PC-9 (cell line): ENCODE measurements around the gene SCT. TPM values are rescaled to one million over a fixed set of nuclear protein-coding genes. Genes with fewer than 3 reads are reported as not detected.

Experiments used
- BruUV-seq: library from RNA; stranded (reverse); fragments of 400-500 nt; replicated peaks from 2 replicates; lab custom pipeline; 2021; lab: Mats Ljungman, UMichigan
- CTCF ChIA-PET: fragments of 300-600 bp; sonication (Branson Sonifier 250); formaldehyde crosslinking; loops from one replicate; lab custom pipeline; 2022; ENCODE audit warnings: antibody characterized with exemption; lab: Charles Lee
- POLR2A ChIA-PET: fragments of 300-600 bp; sonication (Branson Sonifier 250); formaldehyde crosslinking; loops from one replicate; lab custom pipeline; 2022; ENCODE audit warnings: antibody characterized with exemption; ENCODE audit not compliant: unreplicated experiment; lab: Charles Lee
- DNase-seq, 2 experiments: peaks; one replicate each; pipeline versions ENCODE4 v3.0.0 to v3.0.0-alpha.2; 2015 to 2022; ENCODE audit warnings: mixed read lengths in 1 of 2
- H2AFZ ChIP-seq: fragments of 200-600 bp; sonication (generic); 2 replicates; pipeline ENCODE4 v1.8.1; 2017; ENCODE audit warnings: antibody characterized with exemption
- H3F3A ChIP-seq: fragments of 200-600 bp; sonication (generic); 2 replicates; pipeline ENCODE4 v1.8.1; 2017; ENCODE audit warnings: antibody characterized with exemption, mild to moderate bottlenecking, low read depth; ENCODE audit not compliant: insufficient read depth
- H3K27ac ChIP-seq: fragments of 200-600 bp; sonication (generic); 2 replicates; pipeline ENCODE4 v1.6.1; 2016; ENCODE audit warnings: mixed run types
- H3K27me3 ChIP-seq: fragments of 200-600 bp; sonication (generic); 2 replicates; pipeline ENCODE4 v1.6.1; 2016; ENCODE audit warnings: low read depth, mixed run types; ENCODE audit not compliant: insufficient read depth
- H3K36me3 ChIP-seq: fragments of 200-600 bp; sonication (generic); 2 replicates; pipeline ENCODE4 v1.6.1; 2016; ENCODE audit warnings: low read depth, mixed run types
- H3K4me1 ChIP-seq: fragments of 200-600 bp; sonication (generic); replicated peaks from 2 replicates; pipeline ENCODE4 v1.6.1; 2016; ENCODE audit warnings: mixed run types; ENCODE audit not compliant: insufficient read depth
- H3K4me2 ChIP-seq: fragments of 200-600 bp; sonication (generic); 2 replicates; pipeline ENCODE4 v1.6.1; 2017; ENCODE audit warnings: mixed run types
- H3K4me3 ChIP-seq: fragments of 200-600 bp; sonication (generic); 2 replicates; pipeline ENCODE4 v1.6.1; 2016; ENCODE audit warnings: mixed run types
- H3K79me2 ChIP-seq: fragments of 200-600 bp; sonication (generic); 2 replicates; pipeline ENCODE4 v1.6.1; 2017; ENCODE audit warnings: low read depth, mixed run types
- H3K9me2 ChIP-seq: fragments of 200-600 bp; sonication (generic); 2 replicates; pipeline ENCODE4 v1.8.1; 2017; ENCODE audit warnings: mild to moderate bottlenecking; ENCODE audit not compliant: insufficient read depth
- H3K9me3 ChIP-seq: fragments of 200-600 bp; sonication (generic); 2 replicates; pipeline ENCODE4 v1.8.1; 2016; ENCODE audit warnings: low read depth; ENCODE audit not compliant: insufficient read depth
- H4K20me1 ChIP-seq: fragments of 200-600 bp; sonication (generic); 2 replicates; pipeline ENCODE4 v1.8.1; 2017; ENCODE audit not compliant: insufficient read depth
- EZH2 ChIP-seq: fragments of 200-600 bp; sonication (generic); IDR thresholded peaks from 2 replicates; pipeline ENCODE4 v1.8.0; 2017; ENCODE audit warnings: antibody characterized with exemption, low read depth
- intact Hi-C: fragments of 100-400 bp; cut with micrococcal nuclease; formaldehyde crosslinking; loops from one replicate; pipeline ENCODE4 v1.10.0; 2022; ENCODE audit not compliant: unreplicated experiment
- total RNA-seq: library from RNA; stranded (reverse); gene quantifications from 2 replicates; pipeline ENCODE4 v1.2.3, GENCODE V29; 2021
- TF ChIP-seq, protein P1 (sequence below): fragments of 200-600 bp; sonication (generic); conservative IDR thresholded peaks from 2 replicates; pipeline ENCODE4 v1.6.1; 2017; ENCODE audit warnings: mixed run types, antibody characterized with exemption, mild to moderate bottlenecking, moderate library complexity

Gene SCT
- total RNA-seq, 1 experiment from 2014 or later = not detected

DNA sequence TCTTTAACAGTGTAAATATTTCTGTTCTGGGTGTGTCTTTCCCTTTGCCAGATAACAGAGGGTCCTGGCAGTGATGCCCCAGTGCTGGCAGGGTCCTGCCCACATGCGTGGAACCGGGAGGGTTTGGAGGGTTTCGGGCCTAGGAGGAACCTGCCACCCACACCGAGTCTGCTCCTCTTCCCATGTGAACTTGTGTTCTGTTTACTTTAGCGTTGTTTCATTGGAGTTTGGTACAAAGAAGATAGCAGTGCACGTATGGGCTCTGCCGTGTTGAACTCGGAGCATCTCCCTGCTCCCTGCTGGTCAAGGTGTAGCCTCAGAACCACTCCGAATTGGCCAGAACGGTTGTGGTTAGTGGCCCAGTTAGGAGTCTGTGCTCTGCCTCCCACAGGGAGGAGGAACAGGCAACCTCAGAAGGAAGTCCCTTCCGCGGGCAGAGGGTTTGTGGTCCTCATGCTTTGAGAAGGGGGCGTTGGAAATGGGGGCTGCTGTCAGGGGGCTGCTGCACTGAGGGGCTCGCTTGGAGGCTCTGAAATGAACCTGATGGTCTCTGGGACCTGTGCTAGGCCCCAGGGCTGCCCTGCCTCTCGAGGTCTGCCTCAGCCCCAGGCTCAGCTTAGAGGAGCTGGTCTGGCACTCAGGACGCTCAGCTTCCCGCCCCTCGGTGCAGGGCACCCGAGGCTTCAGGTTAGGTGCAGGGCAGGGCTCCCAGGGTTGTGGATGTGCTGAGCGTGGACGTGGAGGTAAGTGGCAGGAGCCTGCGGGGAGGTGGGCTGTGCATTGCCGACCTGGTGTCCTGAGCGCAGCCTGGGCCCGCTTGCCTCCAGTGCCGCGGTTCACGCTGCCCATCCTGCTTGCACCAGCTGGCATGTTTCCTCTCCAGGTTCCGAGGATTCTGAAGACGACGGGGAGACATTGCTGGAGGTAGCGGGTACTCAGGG is 40.3 kb downstream of the SCT start:
- Histone ChIP-seq H3K9me2 (no peaks in the 10 kb centered on the region), H3K9me3 (no peaks in the 10 kb centered on the region), H3K79me2 (peaks cover 3% of the 10 kb centered on the region), H2AFZ (no peak overlapping the region), H3K27me3 (no peaks in the 10 kb centered on the region), H3K4me1 (no peaks in the 10 kb centered on the region), H3K4me2 (no peak overlapping the region), H4K20me1 (peaks cover 9% of the 10 kb centered on the region), H3K36me3 (no peaks in the 10 kb centered on the region), H3K27ac (no peak overlapping the region), H3K4me3 (no peak overlapping the region), H3F3A (no peaks in the 10 kb centered on the region; the same call in 1 of the 2 replicates)
- CTCF ChIA-PET = no interaction called here
- POLR2A ChIA-PET = no interaction called here
- no peak for DNase-seq
- no TSS peak for BruUV-seq
- no peak for TF ChIP-seq EZH2
- TF ChIP-seq, protein P1, sequence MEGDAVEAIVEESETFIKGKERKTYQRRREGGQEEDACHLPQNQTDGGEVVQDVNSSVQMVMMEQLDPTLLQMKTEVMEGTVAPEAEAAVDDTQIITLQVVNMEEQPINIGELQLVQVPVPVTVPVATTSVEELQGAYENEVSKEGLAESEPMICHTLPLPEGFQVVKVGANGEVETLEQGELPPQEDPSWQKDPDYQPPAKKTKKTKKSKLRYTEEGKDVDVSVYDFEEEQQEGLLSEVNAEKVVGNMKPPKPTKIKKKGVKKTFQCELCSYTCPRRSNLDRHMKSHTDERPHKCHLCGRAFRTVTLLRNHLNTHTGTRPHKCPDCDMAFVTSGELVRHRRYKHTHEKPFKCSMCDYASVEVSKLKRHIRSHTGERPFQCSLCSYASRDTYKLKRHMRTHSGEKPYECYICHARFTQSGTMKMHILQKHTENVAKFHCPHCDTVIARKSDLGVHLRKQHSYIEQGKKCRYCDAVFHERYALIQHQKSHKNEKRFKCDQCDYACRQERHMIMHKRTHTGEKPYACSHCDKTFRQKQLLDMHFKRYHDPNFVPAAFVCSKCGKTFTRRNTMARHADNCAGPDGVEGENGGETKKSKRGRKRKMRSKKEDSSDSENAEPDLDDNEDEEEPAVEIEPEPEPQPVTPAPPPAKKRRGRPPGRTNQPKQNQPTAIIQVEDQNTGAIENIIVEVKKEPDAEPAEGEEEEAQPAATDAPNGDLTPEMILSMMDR = no peak
- intact Hi-C loops = no loop called here

DNA sequence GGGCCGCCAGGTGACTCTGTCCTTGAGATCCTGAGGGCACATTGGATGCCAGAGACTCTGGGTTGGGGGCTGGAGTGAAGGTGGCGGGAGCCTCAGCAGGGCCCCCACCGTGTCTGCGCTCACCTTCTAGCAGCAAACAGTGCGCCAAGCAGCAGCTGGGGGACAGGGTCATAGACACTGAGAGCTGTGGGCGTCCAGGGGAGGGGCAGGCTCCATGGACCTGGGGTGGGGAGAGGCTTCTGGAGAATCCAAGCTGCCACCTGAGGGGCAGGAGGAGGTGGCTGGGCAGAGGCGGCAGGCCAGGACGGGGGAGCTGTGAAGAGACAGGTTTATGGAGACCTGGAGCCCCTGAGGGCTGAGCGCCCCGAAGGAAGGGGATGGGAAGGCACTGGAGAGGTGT is 42.7 kb downstream of the SCT start:
- Histone ChIP-seq H3K4me3 (no peak overlapping the region), H3K36me3 (no peaks in the 10 kb centered on the region), H3F3A (no peaks in the 10 kb centered on the region; the same call in 1 of the 2 replicates), H4K20me1 (peaks cover 24% of the 10 kb centered on the region), H3K27me3 (no peaks in the 10 kb centered on the region), H3K79me2 (peaks cover 27% of the 10 kb centered on the region), H3K9me3 (no peaks in the 10 kb centered on the region), H3K4me2 (no peak overlapping the region), H2AFZ (no peak overlapping the region), H3K27ac (no peak overlapping the region), H3K4me1 (no peaks in the 10 kb centered on the region), H3K9me2 (no peaks in the 10 kb centered on the region)
- TF ChIP-seq, protein P1 = no peak
- TF ChIP-seq EZH2 = no peak
- CTCF ChIA-PET = no interaction called here
- BruUV-seq = no TSS peak
- intact Hi-C loops = no loop called here
- POLR2A ChIA-PET = no interaction called here
- DNase-seq = no peak

DNA sequence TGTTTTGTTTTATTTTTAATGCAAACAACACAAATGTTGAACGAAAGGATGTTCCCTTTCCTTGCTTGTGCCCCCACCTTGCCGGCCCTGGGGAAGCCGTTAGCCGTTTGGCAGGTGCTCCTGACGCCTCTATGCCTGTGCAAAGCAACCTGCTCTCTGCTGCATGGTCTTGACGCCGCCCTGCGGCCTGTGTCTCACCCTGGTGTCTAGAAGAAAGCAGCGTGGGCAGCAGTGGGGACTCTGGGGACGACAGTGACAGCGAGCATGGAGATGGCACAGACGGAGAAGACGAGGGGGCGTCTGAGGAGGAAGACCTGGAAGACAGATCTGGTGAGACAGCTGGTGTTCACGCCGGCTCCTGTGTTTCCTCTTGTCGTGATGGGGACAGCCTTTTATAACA is 45.2 kb downstream of the SCT start:
- no TSS peak for BruUV-seq
- H4K20me1 ChIP-seq = peaks cover 47% of the 10 kb centered on the region
- intact Hi-C loops = no loop called here
- no peaks in the 10 kb centered on the region for H3F3A ChIP-seq
- TF ChIP-seq, protein P1 = no peak
- no peak for TF ChIP-seq EZH2
- H2AFZ ChIP-seq = no peak overlapping the region
- no peak for DNase-seq
- H3K79me2 ChIP-seq = peaks cover 52% of the 10 kb centered on the region
- no peaks in the 10 kb centered on the region for H3K9me2 ChIP-seq
- H3K36me3 ChIP-seq = no peaks in the 10 kb centered on the region; the same call in 1 of the 2 replicates
- H3K27ac ChIP-seq = no peak overlapping the region
- no peak overlapping the region for H3K4me3 ChIP-seq
- ChIA-PET POLR2A (no interaction called here), CTCF (no interaction called here)
- no peak overlapping the region for H3K4me2 ChIP-seq
- no peaks in the 10 kb centered on the region for H3K27me3 ChIP-seq
- H3K9me3 ChIP-seq = no peaks in the 10 kb centered on the region
- peaks cover 16% of the 10 kb centered on the region for H3K4me1 ChIP-seq
